Measurements from ENCODE around the gene SLX4. TPM values are rescaled to one million over a fixed set of nuclear protein-coding genes. Genes with fewer than 3 reads are reported as not detected.

The SLX4 gene
- total RNA-seq, 1 donor from 2014 or later, result 7.1 TPM

GRCh38 chr16:3578610-3579551 is 32.5 kb downstream of the SLX4 start:
- H3K27ac Mint-ChIP-seq (ENCODE audit: unreplicated experiment), result no peak overlapping the region
- H3K4me1 Mint-ChIP-seq (ENCODE audit: unreplicated experiment), result peaks cover 6% of the 10 kb centered on the region
- H3K9me3 Mint-ChIP-seq (ENCODE audit: unreplicated experiment), result no peaks in the 10 kb centered on the region
- H3K36me3 Mint-ChIP-seq (ENCODE audit: unreplicated experiment), result peaks cover 2% of the 10 kb centered on the region
- no peak for TF ChIP-seq CTCF (IDR thresholded peaks at IDR 0.05)
- H3K4me3 Mint-ChIP-seq (ENCODE audit: unreplicated experiment), result no peak overlapping the region
- H3K27me3 Mint-ChIP-seq (ENCODE audit: unreplicated experiment), result no peaks in the 10 kb centered on the region
- DNase-seq (ENCODE audit: extremely low spot score, unreplicated experiment), result no peak

DNA sequence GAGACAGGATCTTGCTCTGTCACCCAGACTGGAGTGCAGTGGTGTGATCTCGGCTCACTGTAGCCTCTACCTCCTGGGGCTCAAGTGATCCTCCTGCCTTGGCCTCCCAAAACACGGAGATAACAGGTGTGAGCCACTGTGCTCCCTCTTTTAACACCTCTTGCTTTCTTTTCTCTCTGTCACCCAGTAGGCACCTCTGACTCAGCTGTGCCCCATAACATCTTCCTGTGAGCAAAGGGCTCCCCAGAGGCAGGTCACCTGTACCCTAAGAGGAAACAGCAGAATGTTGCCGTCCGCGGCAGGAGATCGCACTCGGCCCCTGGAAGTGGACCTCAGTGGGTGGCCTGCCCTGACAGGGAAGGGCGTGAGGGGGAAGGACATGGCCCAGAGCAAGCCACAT is 33.3 kb downstream of the SLX4 start:
- no peak for DNase-seq (ENCODE audit: extremely low spot score, unreplicated experiment)
- H3K9me3 Mint-ChIP-seq (ENCODE audit: unreplicated experiment), result no peaks in the 10 kb centered on the region
- H3K4me1 Mint-ChIP-seq (ENCODE audit: unreplicated experiment), result peaks cover 6% of the 10 kb centered on the region
- H3K27me3 Mint-ChIP-seq (ENCODE audit: unreplicated experiment), result no peaks in the 10 kb centered on the region
- no peak for TF ChIP-seq CTCF (IDR thresholded peaks at IDR 0.05)
- no peak overlapping the region for H3K4me3 Mint-ChIP-seq (ENCODE audit: unreplicated experiment)
- H3K36me3 Mint-ChIP-seq (ENCODE audit: unreplicated experiment), result no peaks in the 10 kb centered on the region
- H3K27ac Mint-ChIP-seq (ENCODE audit: unreplicated experiment), result no peak overlapping the region

DNA sequence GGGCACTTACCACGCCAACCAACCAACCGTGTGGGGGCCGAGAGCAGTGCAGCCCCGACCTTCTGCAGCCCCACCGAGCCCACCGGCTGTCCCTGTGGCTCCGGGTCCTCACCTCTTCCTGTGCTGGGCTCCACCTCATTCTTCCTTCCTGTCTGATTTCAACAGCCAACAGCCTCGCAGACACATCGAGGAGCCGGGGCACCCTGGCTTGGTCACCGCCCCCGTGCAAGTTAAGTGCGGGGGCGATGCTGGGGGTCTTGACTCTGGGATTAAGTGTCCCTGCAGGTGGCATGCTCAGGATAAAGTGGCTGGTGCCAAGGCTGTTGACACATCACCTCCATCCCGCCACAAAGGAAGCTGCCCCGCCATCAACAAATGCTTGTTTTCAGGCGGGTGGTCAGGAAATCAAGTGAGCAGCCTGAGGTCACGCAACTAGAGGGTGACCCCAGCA is 34.1 kb downstream of the SLX4 start, which contains the start of gene NLRC3:
TSS of gene NLRC3 (minus strand) at position 102 of the 451 bp plus-strand sequence. CDS start 12,367 bp downstream, outside the sequence.
- no peaks in the 10 kb centered on the region for H3K27me3 Mint-ChIP-seq (ENCODE audit: unreplicated experiment)
- H3K27ac Mint-ChIP-seq (ENCODE audit: unreplicated experiment), result no peak within 1 kb of the TSS
- DNase-seq (ENCODE audit: extremely low spot score, unreplicated experiment), result no peak
- H3K4me1 Mint-ChIP-seq (ENCODE audit: unreplicated experiment), result peaks cover 6% of the 10 kb centered on the region
- H3K36me3 Mint-ChIP-seq (ENCODE audit: unreplicated experiment), result no peaks in the 10 kb centered on the region
- TF ChIP-seq CTCF (IDR thresholded peaks at IDR 0.05), result no peak
- no peaks in the 10 kb centered on the region for H3K9me3 Mint-ChIP-seq (ENCODE audit: unreplicated experiment)
- H3K4me3 Mint-ChIP-seq (ENCODE audit: unreplicated experiment), result no peak within 1 kb of the TSS

DNA sequence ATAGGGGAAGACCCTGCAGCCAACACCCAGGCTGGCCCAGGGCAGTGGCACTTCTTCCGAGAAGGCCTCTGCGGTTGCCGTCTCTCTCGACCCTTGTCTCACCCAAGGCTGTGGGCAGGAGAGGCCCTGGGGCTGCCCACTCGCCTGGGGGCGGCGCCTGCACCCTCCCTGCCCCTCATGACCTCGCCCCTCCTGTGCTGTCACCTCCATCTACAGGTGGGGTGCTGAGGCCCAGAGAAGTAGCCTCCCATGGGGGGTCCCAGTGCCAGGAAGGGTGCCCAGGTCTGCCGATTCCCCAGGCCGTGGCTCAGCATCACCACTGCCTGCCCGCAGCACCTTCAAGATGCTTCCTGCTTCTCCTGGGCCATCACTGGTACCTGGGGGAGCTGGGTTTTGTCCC is 35.2 kb downstream of the SLX4 start:
- DNase-seq (ENCODE audit: extremely low spot score, unreplicated experiment), result no peak
- no peaks in the 10 kb centered on the region for H3K27me3 Mint-ChIP-seq (ENCODE audit: unreplicated experiment)
- no peak overlapping the region for H3K27ac Mint-ChIP-seq (ENCODE audit: unreplicated experiment)
- no peaks in the 10 kb centered on the region for H3K36me3 Mint-ChIP-seq (ENCODE audit: unreplicated experiment)
- no peak overlapping the region for H3K4me3 Mint-ChIP-seq (ENCODE audit: unreplicated experiment)
- H3K9me3 Mint-ChIP-seq (ENCODE audit: unreplicated experiment), result no peaks in the 10 kb centered on the region
- H3K4me1 Mint-ChIP-seq (ENCODE audit: unreplicated experiment), result peaks cover 6% of the 10 kb centered on the region
- no peak for TF ChIP-seq CTCF (IDR thresholded peaks at IDR 0.05)

DNA sequence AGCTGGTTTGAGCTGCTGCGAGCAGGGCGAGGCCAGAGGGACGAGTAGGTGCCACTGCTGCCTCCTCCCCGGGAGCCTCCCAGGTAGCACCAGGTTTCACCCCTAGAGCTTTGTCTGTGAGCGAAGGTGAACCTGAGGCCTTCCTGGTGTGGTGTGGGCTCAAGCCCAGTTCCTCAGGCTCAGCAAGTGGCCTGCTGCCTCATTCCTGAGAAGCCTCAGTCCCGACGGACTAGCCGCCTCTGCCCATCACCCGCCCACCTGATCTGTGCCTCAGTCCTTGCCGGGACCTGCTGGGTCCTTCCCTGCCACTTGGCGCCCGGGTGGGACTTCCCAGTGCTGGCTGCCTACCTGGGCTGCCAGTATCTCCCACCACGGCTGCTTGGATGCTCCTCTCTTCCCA is 35.9 kb downstream of the SLX4 start:
- no peak for DNase-seq (ENCODE audit: extremely low spot score, unreplicated experiment)
- no peaks in the 10 kb centered on the region for H3K36me3 Mint-ChIP-seq (ENCODE audit: unreplicated experiment)
- H3K27ac Mint-ChIP-seq (ENCODE audit: unreplicated experiment), result no peak overlapping the region
- no peaks in the 10 kb centered on the region for H3K27me3 Mint-ChIP-seq (ENCODE audit: unreplicated experiment)
- H3K4me1 Mint-ChIP-seq (ENCODE audit: unreplicated experiment), result peaks cover 6% of the 10 kb centered on the region
- H3K9me3 Mint-ChIP-seq (ENCODE audit: unreplicated experiment), result peaks cover 5% of the 10 kb centered on the region
- H3K4me3 Mint-ChIP-seq (ENCODE audit: unreplicated experiment), result no peak overlapping the region
- TF ChIP-seq CTCF (IDR thresholded peaks at IDR 0.05), result no peak
